GM21786 (cell line): ENCODE results near the gene ST3GAL4.
"Not testable (repeated sequence)": the region's sequence is repeated elsewhere in the genome, so short reads cannot be mapped to it uniquely, and the experiment has no call there.

ENCODE experiments used
- ATAC-seq: cut with Tn5 transposase; IDR thresholded peaks from one replicate; pipeline ENCODE4 v1.9.1; 2021; ENCODE audit not compliant: unreplicated experiment

The ST3GAL4 gene, protein sequence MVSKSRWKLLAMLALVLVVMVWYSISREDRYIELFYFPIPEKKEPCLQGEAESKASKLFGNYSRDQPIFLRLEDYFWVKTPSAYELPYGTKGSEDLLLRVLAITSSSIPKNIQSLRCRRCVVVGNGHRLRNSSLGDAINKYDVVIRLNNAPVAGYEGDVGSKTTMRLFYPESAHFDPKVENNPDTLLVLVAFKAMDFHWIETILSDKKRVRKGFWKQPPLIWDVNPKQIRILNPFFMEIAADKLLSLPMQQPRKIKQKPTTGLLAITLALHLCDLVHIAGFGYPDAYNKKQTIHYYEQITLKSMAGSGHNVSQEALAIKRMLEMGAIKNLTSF

DNA sequence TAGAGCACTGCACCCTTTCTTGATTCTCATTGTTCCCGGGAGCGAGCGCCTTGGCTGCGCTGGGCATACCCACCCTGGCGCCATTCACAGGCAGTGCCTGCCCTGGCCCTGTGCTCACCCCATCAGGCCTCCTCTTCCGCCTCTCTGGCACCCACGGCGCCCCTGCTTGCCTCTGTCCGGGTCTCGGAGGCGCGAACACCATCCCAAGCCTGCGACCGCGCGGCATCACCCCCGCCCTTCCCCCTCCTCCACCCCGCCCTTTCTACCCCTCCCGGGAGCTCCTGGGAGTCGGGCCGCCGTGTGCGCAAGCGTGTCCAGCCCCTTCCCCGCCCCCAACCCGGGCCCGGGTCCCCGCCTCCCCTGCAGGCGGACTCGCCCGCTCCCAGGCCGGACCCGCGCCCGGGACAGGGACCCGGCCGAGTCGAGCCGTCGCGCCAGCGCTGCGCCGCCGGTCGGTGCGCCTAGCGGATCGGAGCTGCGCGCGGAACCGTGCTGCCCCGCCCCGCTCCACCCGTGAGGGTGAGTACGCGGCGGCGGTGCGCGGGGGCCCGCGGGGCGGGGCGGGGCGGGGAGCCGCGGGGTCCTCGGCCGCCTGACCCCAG is at the start of gene ST3GAL4:
Gene ST3GAL4 (plus strand): TSS at position 363 of the 602 bp plus-strand sequence. CDS start 50,470 bp downstream, outside the sequence.
- peak; percentile 57 for ATAC-seq

DNA sequence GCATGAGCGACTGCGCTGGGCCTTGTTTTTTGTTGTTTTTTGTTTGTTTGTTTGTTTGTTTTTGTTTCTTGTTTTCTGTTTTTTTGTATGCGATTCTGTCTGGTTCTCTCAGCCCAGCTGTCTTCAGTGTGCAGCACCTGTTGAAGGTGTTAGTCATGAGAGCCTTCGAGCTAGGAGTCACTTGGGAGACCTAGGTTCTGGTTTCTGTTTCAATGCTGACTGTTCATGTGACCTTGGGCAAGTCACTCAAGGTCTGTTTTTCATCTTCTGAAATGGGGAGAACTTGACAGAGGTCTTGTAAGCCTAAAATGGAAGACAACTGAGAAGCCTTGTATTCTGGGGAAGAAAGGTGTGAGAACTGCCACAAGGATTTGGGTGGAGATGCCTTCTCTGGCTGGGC is 49.8 kb upstream of the ST3GAL4 start:
- ATAC-seq: peak; percentile 54

DNA sequence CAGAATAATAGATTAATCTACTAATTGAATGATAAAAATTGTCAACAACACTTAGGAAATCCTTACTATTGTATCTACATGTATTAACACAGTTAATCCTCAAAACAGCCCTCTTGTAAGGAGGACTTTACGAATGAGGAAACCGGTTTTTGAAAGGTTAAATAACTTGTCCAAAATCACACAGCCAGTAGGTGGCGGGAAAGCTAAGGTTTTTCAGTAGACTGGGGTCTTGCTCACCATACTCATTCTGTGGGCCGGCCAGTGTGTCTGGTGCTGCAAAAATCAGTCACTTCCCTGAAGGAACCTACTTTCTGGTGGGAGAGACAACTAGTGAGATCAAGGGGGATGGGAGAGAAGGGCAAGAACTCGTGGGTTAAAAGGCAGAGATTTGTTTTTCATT is 47.8 kb upstream of the ST3GAL4 start:
- no peak for ATAC-seq

DNA sequence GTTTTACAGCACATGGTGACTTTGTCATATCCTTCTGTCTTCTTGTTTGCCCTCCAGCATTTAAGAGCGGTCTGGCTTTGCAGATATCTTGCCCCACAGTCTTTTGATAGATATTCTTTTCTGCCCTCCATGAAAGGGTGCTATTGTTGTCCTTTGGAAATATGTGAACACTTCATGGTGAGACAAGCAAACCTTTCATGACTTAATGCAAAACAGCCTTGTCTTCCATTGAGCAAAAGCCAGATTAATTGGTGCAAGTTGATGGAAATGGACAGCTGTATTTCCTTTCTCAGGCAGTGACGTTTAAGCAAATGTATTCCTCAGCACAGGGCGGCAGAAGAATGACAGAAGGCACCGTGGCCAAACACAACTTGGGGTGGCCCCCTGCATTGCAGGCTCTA is 47.2 kb upstream of the ST3GAL4 start:
- ATAC-seq: no peak

DNA sequence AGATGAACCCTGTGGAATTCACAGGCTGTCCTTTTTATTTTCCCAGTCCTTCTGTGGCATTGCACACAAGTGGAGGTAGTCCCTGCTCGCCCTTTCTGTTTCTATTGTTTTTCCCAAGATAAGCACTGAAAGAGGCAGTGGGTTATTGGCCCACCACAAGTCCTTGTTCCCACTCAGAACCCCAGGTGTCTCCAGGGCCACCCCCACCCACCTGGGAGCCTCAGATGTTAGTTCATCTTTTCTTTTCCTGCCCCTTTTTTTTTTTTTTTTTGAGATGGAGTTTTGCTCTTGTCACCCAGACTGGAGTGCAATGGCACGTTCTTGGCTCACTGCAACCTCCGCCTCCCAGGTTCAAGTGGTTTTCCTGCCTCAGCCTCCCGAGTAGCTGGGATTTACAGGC is 46.7 kb upstream of the ST3GAL4 start:
- not testable (repeated sequence) for ATAC-seq

DNA sequence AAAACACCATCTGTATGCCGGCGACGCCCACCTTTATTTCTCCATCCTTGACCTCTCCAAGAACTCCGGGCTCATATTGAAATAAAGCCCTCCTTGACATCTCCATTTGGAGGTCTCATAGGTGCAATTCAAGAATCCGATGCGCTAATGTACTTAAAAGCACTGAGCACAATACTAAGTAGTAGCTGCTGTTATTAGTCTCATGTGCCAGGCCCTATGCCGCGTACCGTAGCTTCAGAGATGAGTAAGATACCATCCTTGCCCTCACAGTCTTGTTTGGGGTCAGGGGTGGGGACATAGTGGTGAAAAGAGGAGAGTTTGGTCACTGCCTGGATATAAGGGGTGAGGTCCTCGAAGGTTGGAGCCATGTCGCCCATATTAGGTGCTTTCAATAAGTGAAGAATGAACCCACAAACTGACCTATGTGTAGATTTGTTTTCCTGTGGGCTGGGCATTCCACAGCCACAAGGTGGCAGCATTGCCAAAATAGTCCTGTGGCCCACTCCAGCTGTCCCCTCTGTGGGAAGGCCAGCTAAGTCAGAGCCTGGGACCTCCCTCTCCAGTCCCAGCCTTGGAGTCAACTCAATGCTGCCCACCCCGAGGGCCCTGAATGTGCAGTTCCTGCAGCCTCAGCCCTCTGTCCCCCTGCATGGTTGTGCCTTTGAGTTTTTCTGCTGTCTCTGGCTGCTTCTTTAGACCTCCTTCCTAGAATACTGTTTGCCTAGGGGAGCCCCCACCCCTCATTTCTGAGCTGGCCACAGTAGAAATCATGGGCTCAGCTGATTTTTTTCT is 45.1 kb upstream of the ST3GAL4 start:
- ATAC-seq: peak; percentile 39

DNA sequence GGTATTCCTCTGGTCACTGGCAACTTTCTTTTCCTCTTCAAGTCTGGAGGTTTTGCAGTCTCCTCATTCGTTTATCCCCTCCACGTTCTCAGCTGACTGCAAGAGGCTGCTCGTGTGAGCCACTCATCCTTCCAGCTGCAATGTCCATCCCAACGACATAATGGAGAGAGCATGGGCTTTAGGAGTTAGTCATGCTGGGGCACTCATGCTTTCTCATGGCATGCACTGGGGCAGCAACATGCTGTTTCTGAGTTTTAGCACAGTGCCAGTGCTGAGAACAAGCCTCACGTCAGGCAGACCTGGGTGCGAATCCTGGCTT is 44.5 kb upstream of the ST3GAL4 start:
- no peak for ATAC-seq

DNA sequence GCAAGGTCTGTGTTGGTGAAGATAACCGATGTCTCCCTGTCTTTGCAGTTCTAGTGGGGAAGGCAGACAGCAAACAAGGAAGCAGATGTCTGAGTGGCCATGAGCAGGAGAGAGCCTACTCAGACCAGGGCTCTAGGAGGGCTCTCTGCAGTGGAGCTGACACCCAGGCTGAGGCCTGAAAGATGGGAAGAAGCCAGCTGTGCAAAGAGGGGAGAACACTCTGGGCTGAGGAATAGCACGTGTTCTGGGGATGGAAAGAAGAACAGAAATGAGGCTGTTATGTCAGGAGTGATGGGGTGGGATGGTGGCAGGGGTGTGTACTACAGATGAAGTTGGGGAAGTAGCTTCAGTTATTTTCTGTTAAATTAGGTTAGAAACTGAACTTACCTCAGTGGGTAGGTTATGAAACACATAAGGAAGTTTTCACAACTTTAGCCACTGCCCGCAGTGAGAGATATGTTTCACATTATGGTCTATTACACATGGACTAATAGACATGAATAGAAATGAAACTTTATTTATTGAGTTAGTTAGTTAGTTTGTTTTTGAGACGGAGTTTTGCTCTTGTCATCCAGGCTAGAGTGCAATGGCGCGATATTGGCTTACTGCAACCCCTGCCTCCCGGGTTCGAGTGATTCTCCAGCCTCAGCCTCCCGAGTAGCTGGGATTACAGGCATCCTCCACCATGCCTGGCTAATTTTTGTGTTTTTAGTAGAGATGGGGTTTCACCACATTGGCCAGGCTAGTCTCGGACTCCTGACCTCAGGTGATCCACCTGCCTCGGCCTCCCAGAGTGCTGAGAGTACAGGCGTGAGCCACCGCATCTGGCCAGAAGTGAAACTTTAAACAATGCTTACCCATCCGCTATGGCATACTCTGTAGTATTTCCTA is 43.8 kb upstream of the ST3GAL4 start:
- ATAC-seq: peak; percentile 75

DNA sequence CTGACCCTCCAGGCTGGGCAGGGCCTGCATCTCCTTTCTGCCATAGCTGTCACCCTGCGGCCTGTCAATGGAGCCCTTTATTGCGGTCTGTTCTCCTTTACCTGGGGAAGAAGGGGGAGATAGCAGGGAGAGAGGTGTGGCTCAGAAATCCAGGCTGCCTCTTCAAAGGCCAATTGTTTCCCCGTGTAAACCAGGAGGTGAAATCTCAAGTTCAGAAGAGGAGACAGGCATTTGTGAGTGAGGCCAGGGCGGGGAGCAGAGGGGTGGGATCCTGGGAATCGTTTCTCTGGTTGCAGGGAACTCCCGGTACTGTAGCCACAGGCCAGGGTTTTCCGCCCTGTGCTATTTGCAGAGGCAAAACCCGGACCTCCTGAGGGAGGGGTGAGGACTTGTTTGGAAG is 42.5 kb upstream of the ST3GAL4 start:
- no peak for ATAC-seq

DNA sequence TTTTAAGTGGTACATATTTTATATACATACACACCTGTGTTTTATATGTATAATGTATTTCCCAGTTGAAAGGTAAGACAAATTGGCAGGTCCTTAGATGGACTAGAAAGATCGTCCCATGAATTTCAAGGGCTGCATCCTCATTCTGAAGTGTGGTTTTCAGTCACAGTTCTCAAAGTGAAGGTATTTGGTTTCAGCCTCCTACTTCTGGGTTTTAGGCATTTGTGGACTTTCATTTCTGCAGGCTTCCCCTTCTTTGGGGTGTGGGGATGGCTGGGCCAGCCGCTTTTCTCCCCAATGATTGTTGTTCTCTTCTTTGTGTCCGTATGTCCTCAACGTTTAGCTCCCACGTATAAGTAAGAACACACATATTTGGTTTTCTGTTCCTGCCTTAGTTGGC is 41.7 kb upstream of the ST3GAL4 start:
- ATAC-seq: no peak

DNA sequence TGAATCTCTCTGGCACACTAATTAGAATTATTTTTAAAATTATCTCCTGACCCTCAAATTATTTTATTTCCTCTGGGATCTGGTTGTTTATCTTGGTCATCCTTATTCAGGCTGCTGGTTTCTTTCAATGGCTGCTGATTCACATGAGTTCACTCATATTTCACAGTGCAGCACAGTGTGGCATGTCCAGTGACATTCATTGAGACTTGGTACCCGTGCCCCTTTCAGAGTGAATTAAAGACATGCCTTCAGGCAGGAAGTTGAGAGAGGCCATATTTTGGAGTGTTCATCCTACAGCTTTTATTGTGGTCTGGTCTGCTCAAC is 38.1 kb upstream of the ST3GAL4 start:
- ATAC-seq: no peak

DNA sequence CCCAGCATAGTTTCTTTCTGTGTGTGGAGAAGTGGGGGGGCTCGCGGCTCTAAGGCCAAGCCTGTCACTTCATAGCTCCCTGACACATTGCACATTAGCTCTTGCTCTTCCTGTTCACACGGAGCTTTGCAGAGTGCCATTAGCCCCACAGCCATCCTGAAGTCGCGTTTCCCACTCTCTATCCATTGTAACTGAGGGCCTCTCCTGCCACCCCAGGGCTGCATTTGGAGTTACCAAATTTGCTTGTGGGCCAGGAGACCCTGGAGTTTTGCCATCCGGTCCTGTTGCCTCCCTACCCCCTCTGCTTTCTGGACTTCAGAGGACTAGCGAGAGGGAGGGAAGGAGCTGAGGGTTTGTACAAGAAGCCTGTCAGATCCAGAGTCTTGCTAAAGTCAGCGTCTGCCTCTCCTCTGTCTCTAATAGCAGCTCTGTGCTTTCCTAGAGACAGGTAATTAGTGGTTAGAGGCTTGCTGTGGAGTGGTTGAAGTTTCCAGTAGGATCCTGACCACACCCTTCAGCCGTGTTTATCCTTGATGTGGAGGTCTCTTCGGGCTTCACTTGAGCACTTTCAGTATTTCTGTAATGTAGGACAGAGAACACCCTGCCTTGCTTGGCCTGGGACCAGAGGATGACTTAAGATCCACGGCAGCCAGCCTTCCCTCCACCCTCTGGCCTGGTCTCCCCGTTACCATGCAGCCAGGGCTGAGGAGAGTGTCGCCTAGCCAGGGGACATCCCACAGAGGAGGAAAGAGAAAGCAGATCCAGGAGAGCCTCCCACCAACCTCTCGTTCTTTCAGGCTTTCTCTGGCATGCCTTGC is 37.5 kb upstream of the ST3GAL4 start:
- ATAC-seq: peak; percentile 20

DNA sequence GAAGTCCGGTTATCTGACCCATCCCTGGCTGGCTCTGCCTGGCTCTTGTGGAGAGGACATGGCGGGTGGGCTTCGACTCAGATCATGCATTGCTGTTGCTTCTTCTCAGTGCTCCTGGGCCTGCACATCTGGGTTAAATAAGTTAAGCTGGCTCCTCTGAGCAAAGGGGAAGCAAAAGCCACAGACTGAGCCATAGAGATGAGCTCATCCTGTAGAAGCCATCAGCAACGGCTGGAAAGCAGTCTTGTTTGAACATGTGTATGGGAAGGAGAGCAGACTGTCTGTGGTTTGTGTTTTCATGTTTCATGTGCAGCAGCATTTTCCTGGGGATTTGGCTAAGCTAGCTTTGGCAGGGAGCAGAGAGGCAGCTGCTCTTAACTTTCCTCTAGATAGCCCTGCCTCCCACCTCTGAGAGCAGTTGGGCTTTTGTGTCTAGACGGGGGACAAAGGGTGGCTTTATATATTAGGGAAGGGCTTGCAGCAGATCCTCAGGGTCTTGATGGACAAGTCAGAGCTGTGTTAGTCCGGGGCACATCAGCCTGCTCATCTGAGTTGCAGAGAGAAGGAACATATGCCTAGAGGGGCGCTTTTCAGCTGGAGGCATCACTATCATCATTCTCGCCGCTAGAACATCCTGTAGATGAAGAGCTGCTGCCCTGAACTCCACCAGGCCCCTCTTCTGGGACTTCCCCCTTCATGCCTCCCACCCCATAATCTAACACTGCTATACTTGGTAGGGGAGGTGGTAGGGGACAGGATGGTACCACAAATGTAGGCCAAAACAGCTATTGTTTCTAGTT is 36.7 kb upstream of the ST3GAL4 start:
- peak; percentile 93 for ATAC-seq

DNA sequence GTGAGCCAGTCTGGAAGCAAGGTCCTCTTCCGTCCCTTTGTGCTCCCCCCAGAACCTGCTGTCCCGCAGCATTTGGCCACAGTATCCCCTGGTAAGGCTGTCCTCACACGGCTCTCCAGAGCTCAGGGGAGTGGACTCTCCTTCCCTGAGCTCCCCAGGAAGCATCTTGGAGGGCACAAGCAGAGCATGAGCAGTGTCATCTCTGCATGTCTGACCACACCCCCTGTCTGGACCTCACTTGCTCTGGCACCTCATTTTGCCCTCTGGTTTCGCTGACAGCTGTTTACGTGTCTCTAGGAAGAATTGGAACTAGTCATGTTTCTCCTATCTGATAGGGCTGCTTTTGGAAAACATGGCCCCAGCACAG is 36.1 kb upstream of the ST3GAL4 start:
- no peak for ATAC-seq

DNA sequence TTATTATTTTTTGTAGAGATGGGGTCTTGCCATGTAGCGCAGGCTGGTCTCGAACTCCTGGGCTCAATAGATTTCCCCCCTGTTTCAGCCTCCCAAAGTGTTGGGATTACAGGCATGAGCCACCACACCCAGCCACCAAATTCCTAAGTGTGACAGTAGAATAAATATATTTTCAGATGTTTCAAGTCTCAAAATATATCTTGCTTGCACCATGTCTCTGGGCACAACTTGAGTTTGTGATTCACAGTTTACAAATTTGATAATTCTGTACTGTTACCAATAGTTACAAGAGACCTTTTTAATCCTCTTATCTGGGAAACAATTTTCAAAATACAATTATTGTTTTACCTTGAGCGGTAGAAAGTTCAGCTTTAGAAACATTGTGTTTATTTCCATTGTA is 32.5 kb upstream of the ST3GAL4 start:
- ATAC-seq: no peak

DNA sequence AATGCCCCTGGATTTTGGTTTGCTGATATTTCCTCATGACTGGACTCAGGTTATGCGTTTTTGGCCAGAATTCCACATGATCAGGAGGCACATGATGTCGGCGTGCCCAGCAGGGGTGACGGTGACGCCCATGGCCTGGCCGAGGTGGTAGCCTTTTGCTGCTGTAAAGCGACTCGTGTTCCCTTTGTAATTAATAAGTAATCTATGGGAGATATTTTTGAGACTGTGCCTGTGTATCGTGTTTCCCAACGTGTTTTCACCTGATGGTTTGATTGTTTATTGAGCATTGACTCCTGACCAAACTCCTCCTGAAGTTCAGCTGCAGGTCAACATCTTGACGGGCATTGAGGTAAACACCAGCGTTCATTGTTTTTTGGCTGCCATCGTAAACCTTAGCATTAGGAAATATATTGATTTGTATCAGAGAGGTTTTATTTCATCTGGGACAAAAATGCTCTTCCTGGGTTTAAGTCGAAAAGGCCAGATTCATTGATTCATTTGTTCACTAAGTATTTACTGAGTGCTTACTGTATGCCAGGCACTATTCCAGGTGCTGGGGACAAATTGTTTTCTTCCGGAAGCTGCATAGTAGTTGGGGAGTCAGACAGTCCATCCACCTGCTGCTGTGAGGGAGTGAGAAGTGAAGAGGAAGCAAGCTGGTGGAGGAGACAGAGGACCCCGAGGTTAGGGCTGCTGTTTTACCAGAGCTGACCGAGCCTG is 28.0 kb upstream of the ST3GAL4 start:
- no peak for ATAC-seq

DNA sequence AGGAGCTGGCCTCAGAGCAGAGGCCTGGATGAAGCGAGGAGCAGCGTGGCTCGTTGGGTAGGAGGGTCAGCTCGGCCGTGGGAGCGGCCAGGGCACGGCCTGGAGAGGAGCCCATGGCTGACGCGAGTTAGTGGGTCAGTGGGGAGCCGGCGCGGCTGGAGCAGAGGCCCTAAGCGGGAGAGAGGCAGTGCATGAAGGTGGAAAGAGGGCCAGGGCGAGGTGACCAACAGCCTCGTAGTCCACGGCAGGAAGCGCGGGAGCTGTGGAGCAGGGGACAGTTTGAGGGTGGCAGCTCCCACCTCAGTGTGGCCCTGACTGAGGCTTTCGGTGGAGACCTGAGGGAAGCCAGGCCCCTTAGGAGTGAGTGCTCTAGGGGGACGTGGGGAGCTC is 27.5 kb upstream of the ST3GAL4 start:
- no peak for ATAC-seq

DNA sequence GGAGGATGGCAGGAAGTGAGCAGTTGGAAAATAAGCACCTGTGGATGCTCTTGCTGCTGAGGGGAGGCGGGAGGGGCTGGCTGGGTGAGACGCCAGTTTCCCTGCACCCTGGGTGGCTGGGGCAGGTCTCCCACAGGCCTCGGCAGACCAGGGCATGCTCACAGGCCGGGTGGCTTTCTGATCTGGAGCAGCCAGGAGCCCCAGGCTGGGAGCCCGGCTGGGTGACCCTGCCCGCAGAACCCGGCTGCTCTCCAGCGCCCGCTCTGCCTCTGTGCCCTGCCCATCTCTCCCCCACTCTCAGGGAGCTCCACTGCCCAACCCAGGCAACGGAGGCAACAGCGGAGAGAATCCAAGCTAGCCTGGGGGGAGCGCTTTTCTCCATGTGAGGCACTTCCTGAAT is 27.0 kb upstream of the ST3GAL4 start:
- no peak for ATAC-seq
